ENCODE measurements around the gene SEZ6.

SEZ6 gene

GRCh38 chr17:28970879-28971278 lies 35.0 kb downstream of the SEZ6 start:
- H3K27me3 ChIP-seq (ENCODE audit: insufficient read depth, low read length): peaks cover 53% of the 10 kb centered on the region
- no peak overlapping the region for H3K27ac ChIP-seq (ENCODE audit: low read depth, low read length)
- H3K4me1 ChIP-seq (ENCODE audit: control insufficient read depth, insufficient read depth, low read length, unreplicated experiment): peaks cover 3% of the 10 kb centered on the region
- no peaks in the 10 kb centered on the region for H3K79me2 ChIP-seq (ENCODE audit: control insufficient read depth, insufficient read depth, low read length, unreplicated experiment)
- no peak overlapping the region for H3K4me3 ChIP-seq (ENCODE audit: low read depth, low read length)
- H3K36me3 ChIP-seq (ENCODE audit: insufficient read depth, low read length): no peaks in the 10 kb centered on the region
- H2AFZ ChIP-seq (ENCODE audit: low read length, unreplicated experiment): no peak overlapping the region

- H3K79me2 ChIP-seq (ENCODE audit: control insufficient read depth, insufficient read depth, low read length, unreplicated experiment): no peaks in the 10 kb centered on the region
- H3K27me3 ChIP-seq (ENCODE audit: insufficient read depth, low read length): peaks cover 49% of the 10 kb centered on the region
- no peak overlapping the region for H3K27ac ChIP-seq (ENCODE audit: low read depth, low read length)
- no peak overlapping the region for H2AFZ ChIP-seq (ENCODE audit: low read length, unreplicated experiment)
- H3K4me3 ChIP-seq (ENCODE audit: low read depth, low read length): no peak overlapping the region
- H3K36me3 ChIP-seq (ENCODE audit: insufficient read depth, low read length): no peaks in the 10 kb centered on the region
- peaks cover 3% of the 10 kb centered on the region for H3K4me1 ChIP-seq (ENCODE audit: control insufficient read depth, insufficient read depth, low read length, unreplicated experiment)
Observed at GRCh38 chr17:28969706-28970393, 36.0 kb downstream of the SEZ6 start.

GRCh38 chr17:28968914-28969295 lies 36.9 kb downstream of the SEZ6 start:
- Histone ChIP-seq H2AFZ (ENCODE audit: low read length, unreplicated experiment) (no peak overlapping the region), H3K36me3 (ENCODE audit: insufficient read depth, low read length) (no peaks in the 10 kb centered on the region), H3K4me1 (ENCODE audit: control insufficient read depth, insufficient read depth, low read length, unreplicated experiment) (peaks cover 9% of the 10 kb centered on the region), H3K79me2 (ENCODE audit: control insufficient read depth, insufficient read depth, low read length, unreplicated experiment) (no peaks in the 10 kb centered on the region), H3K27ac (ENCODE audit: low read depth, low read length) (no peak overlapping the region), H3K27me3 (ENCODE audit: insufficient read depth, low read length) (peaks cover 42% of the 10 kb centered on the region), H3K4me3 (ENCODE audit: low read depth, low read length) (no peak overlapping the region)

- H3K27me3 ChIP-seq (ENCODE audit: insufficient read depth, low read length): peaks cover 37% of the 10 kb centered on the region
- H3K36me3 ChIP-seq (ENCODE audit: insufficient read depth, low read length): no peaks in the 10 kb centered on the region
- H3K4me1 ChIP-seq (ENCODE audit: control insufficient read depth, insufficient read depth, low read length, unreplicated experiment): peaks cover 9% of the 10 kb centered on the region
- no peaks in the 10 kb centered on the region for H3K79me2 ChIP-seq (ENCODE audit: control insufficient read depth, insufficient read depth, low read length, unreplicated experiment)
- no peak overlapping the region for H2AFZ ChIP-seq (ENCODE audit: low read length, unreplicated experiment)
- no peak overlapping the region for H3K27ac ChIP-seq (ENCODE audit: low read depth, low read length)
- H3K4me3 ChIP-seq (ENCODE audit: low read depth, low read length): no peak overlapping the region
Observed at GRCh38 chr17:28968231-28968913, 37.5 kb downstream of the SEZ6 start.

GRCh38 chr17:28967221-28968135 lies 38.4 kb downstream of the SEZ6 start:
- H2AFZ ChIP-seq (ENCODE audit: low read length, unreplicated experiment): no peak overlapping the region
- H3K27me3 ChIP-seq (ENCODE audit: insufficient read depth, low read length): peaks cover 35% of the 10 kb centered on the region

GRCh38 chr17:28963841-28964240 lies 42.0 kb downstream of the SEZ6 start:
- no peaks in the 10 kb centered on the region for H3K36me3 ChIP-seq (ENCODE audit: insufficient read depth, low read length)
- H3K27me3 ChIP-seq (ENCODE audit: insufficient read depth, low read length): peaks cover 5% of the 10 kb centered on the region; the same call in 1 of the 2 replicates

More at GRCh38 chr17:28967221-28968135, 38.4 kb downstream of the SEZ6 start:
- Histone ChIP-seq H3K4me3 (ENCODE audit: low read depth, low read length) (no peak overlapping the region), H3K36me3 (ENCODE audit: insufficient read depth, low read length) (no peaks in the 10 kb centered on the region), H3K4me1 (ENCODE audit: control insufficient read depth, insufficient read depth, low read length, unreplicated experiment) (peaks cover 9% of the 10 kb centered on the region), H3K79me2 (ENCODE audit: control insufficient read depth, insufficient read depth, low read length, unreplicated experiment) (no peaks in the 10 kb centered on the region), H3K27ac (ENCODE audit: low read depth, low read length) (no peak overlapping the region)

GRCh38 chr17:28963055-28963611 lies 42.7 kb downstream of the SEZ6 start:
- Histone ChIP-seq H3K4me1 (ENCODE audit: control insufficient read depth, insufficient read depth, low read length, unreplicated experiment) (peaks cover 6% of the 10 kb centered on the region), H3K4me3 (ENCODE audit: low read depth, low read length) (no peak overlapping the region), H3K27me3 (ENCODE audit: insufficient read depth, low read length) (peaks cover 3% of the 10 kb centered on the region; the same call in 1 of the 2 replicates), H3K79me2 (ENCODE audit: control insufficient read depth, insufficient read depth, low read length, unreplicated experiment) (no peaks in the 10 kb centered on the region), H2AFZ (ENCODE audit: low read length, unreplicated experiment) (no peak overlapping the region), H3K36me3 (ENCODE audit: insufficient read depth, low read length) (no peaks in the 10 kb centered on the region), H3K27ac (ENCODE audit: low read depth, low read length) (no peak overlapping the region)

More at GRCh38 chr17:28963841-28964240, 42.0 kb downstream of the SEZ6 start:
- no peak overlapping the region for H3K4me3 ChIP-seq (ENCODE audit: low read depth, low read length)
- H3K27ac ChIP-seq (ENCODE audit: low read depth, low read length): no peak overlapping the region
- H3K4me1 ChIP-seq (ENCODE audit: control insufficient read depth, insufficient read depth, low read length, unreplicated experiment): peaks cover 9% of the 10 kb centered on the region
- H2AFZ ChIP-seq (ENCODE audit: low read length, unreplicated experiment): no peak overlapping the region
- H3K79me2 ChIP-seq (ENCODE audit: control insufficient read depth, insufficient read depth, low read length, unreplicated experiment): no peaks in the 10 kb centered on the region

GRCh38 chr17:28961391-28961790 lies 44.4 kb downstream of the SEZ6 start:
- Histone ChIP-seq H3K36me3 (ENCODE audit: insufficient read depth, low read length) (no peaks in the 10 kb centered on the region), H3K79me2 (ENCODE audit: control insufficient read depth, insufficient read depth, low read length, unreplicated experiment) (no peaks in the 10 kb centered on the region), H3K4me1 (ENCODE audit: control insufficient read depth, insufficient read depth, low read length, unreplicated experiment) (peaks cover 6% of the 10 kb centered on the region), H2AFZ (ENCODE audit: low read length, unreplicated experiment) (no peak overlapping the region), H3K27ac (ENCODE audit: low read depth, low read length) (no peak overlapping the region), H3K27me3 (ENCODE audit: insufficient read depth, low read length) (peaks cover 3% of the 10 kb centered on the region; the same call in 1 of the 2 replicates), H3K4me3 (ENCODE audit: low read depth, low read length) (no peak overlapping the region)

GRCh38 chr17:28960256-28961061 lies 45.4 kb downstream of the SEZ6 start:
- no peak overlapping the region for H3K27ac ChIP-seq (ENCODE audit: low read depth, low read length)

More at GRCh38 chr17:28960256-28961061, 45.4 kb downstream of the SEZ6 start:
- Histone ChIP-seq H3K27me3 (ENCODE audit: insufficient read depth, low read length) (peaks cover 3% of the 10 kb centered on the region; the same call in 1 of the 2 replicates), H3K36me3 (ENCODE audit: insufficient read depth, low read length) (no peaks in the 10 kb centered on the region), H3K4me1 (ENCODE audit: control insufficient read depth, insufficient read depth, low read length, unreplicated experiment) (peaks cover 6% of the 10 kb centered on the region), H3K4me3 (ENCODE audit: low read depth, low read length) (no peak overlapping the region), H3K79me2 (ENCODE audit: control insufficient read depth, insufficient read depth, low read length, unreplicated experiment) (no peaks in the 10 kb centered on the region), H2AFZ (ENCODE audit: low read length, unreplicated experiment) (no peak overlapping the region)

All from ACC112 (cell line).